ENCODE data around the gene NEK3. TPM values are rescaled to one million over a fixed set of nuclear protein-coding genes. Genes with fewer than 3 reads are reported as not detected.
A peak's percentile ranks its signal among the peaks of the same experiment; 100 is the strongest.
"Not testable (repeated sequence)": the region's sequence is repeated elsewhere in the genome, so short reads cannot be mapped to it uniquely, and the experiment has no call there.

NEK3 gene, protein sequence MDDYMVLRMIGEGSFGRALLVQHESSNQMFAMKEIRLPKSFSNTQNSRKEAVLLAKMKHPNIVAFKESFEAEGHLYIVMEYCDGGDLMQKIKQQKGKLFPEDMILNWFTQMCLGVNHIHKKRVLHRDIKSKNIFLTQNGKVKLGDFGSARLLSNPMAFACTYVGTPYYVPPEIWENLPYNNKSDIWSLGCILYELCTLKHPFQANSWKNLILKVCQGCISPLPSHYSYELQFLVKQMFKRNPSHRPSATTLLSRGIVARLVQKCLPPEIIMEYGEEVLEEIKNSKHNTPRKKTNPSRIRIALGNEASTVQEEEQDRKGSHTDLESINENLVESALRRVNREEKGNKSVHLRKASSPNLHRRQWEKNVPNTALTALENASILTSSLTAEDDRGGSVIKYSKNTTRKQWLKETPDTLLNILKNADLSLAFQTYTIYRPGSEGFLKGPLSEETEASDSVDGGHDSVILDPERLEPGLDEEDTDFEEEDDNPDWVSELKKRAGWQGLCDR
- total RNA-seq (2012; rRNA removed) = 5.3 and 5.9 TPM in 2 replicates

DNA sequence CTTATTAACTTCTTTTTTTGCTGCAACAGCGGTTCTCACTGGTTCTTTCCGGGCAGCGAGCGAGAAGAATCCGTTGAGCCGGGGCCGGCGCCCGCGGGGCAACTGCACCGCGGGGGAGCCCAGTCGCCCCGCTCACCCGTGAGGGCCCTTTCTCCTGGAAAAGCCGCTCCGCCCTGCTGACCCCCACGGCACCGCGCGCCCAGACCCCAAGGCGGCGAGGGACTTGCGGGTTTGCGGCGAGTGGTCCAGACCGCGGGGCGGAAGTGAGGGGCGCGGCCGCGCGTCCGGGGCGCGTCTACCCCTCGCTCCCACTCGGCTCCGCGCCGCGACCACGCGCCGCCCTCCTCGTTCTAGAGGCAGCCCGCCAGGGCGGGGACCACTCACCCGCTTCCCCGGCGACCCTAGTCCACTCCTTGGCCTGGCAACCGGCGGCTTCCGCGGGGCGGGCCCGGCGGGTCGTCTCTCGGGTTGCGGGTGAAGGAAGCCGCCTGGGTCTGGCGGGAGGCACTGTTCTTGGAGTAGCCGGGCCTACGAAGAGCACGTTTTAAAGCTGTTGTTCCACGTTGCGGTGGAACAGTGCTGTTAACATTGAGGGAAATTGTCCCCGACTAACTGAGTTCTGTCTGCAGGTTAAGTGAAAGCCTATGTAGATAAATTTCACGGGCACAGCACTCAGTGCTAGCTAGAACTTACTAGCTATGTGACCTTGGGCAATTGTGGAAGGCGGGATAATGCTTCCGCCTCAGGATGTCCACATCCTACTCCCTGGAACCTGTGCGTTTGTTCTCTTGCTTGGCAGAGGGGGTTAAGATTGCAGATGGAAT, at the start of gene NEK3:
NEK3 (minus strand) TSS at position 439 of the 824 bp plus-strand sequence. CDS start 3,406 bp downstream, outside the sequence.
- Histone ChIP-seq H3K36me3 (ENCODE audit: insufficient read depth, low read length) (no peaks in the 10 kb centered on the region), H3K9me3 (replicated peaks; ENCODE audit: low read length) (no peaks in the 10 kb centered on the region), H3K27me3 (ENCODE audit: control insufficient read depth, insufficient read depth, low read length) (no peaks in the 10 kb centered on the region), H3K4me1 (ENCODE audit: control insufficient read depth, insufficient read depth, low read length) (peaks cover 34% of the 10 kb centered on the region), H3K4me3 (ENCODE audit: low read length) (peak within 1 kb of the TSS; percentile 84), H3K9ac (ENCODE audit: low read depth, low read length) (peak within 1 kb of the TSS; percentile 92), H3K4me2 (ENCODE audit: low read length) (peak within 1 kb of the TSS; percentile 91)

DNA sequence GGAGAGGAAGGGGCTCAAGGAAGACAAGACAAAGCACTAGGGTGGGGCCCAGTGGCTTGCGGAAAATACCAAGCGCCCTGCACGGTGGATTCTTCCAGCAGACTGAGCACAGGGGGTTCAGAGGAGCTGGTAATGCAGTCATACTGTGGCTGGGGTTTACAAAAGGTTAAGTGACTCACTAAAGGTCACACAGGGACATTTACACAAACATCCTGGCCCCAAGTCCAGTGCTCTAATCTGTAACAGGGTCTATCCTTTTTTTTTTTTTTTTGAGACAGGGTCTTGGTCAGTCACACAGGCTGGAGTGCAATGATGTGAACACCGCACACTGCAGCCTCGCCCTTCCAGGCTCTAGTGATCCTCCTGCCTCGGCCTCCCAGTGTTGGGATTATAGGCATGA, 49.0 kb upstream of the NEK3 start:
- H3K4me3 ChIP-seq (ENCODE audit: low read length); H3K4me2 ChIP-seq (ENCODE audit: low read length); H3K36me3 ChIP-seq (ENCODE audit: insufficient read depth, low read length); H3K4me1 ChIP-seq (ENCODE audit: control insufficient read depth, insufficient read depth, low read length); H3K9ac ChIP-seq (ENCODE audit: low read depth, low read length); H3K9me3 ChIP-seq (replicated peaks; ENCODE audit: low read length); H3K27me3 ChIP-seq (ENCODE audit: control insufficient read depth, insufficient read depth, low read length): not testable (repeated sequence)

DNA sequence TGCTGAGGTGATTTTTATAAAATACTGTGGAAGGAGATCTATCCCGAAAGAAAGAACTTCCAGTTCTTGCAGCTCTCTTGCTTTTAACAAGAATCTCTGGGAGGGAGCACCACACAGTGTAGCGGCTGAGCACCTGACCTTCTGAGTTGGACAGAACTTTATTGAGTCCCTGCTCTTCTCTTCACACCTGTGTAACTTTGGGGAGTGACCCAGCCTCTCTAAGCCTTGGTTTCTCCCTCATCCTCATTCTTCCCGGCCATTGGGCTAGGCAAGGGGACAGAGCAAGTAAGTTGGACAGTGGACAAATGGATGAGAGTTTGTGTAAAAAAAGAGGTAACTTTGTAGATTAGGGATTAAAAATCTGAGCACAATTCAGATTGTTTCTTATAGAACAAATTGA, 48.5 kb upstream of the NEK3 start:
- H3K4me3 ChIP-seq (ENCODE audit: low read length); H3K27me3 ChIP-seq (ENCODE audit: control insufficient read depth, insufficient read depth, low read length); H3K36me3 ChIP-seq (ENCODE audit: insufficient read depth, low read length); H3K9ac ChIP-seq (ENCODE audit: low read depth, low read length); H3K4me1 ChIP-seq (ENCODE audit: control insufficient read depth, insufficient read depth, low read length); H3K4me2 ChIP-seq (ENCODE audit: low read length); H3K9me3 ChIP-seq (replicated peaks; ENCODE audit: low read length): not testable (repeated sequence)

DNA sequence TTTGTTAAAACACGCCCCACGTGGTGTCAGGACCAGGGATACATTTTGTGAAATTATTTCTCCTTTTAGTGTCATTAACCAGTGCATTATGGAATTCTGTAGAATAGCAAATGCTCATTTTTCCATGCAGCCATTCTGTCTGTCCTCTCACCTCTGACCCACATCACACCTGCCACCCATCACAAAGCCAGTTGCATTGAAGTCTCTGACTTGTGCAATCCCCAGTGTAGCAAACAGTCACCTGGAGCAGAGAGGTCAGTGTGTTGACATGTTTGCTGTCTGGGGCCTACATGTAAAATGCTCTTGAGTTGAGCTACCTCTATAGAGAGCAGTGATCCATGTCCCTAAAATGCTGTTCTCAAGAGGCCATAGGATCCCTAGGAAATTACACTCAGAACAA, 47.9 kb upstream of the NEK3 start:
- H3K4me2 ChIP-seq (ENCODE audit: low read length); H3K36me3 ChIP-seq (ENCODE audit: insufficient read depth, low read length): not testable (repeated sequence)

DNA sequence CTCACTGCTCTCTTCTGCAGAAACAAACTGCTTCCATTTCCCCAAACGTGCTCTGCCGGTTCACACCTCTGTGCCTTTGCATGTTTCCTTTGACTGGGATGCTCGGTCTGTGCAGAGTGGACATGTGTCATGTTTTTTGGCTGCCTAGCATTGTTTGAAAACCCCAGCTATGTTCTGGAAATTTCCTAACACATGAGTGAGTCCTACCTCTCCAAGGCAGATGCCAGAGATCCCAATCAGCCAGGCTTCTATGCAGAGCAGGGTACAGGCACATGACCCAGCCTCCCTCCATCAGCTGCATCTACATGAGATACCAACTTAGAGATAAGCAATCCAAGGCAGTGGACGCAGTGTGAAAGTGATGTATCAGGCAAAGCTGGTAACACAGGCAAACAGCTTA, 45.1 kb upstream of the NEK3 start:
- not testable (repeated sequence) for H3K4me1 ChIP-seq (ENCODE audit: control insufficient read depth, insufficient read depth, low read length); H3K9me3 ChIP-seq (replicated peaks; ENCODE audit: low read length); H3K27me3 ChIP-seq (ENCODE audit: control insufficient read depth, insufficient read depth, low read length); H3K4me3 ChIP-seq (ENCODE audit: low read length); H3K4me2 ChIP-seq (ENCODE audit: low read length); H3K36me3 ChIP-seq (ENCODE audit: insufficient read depth, low read length); H3K9ac ChIP-seq (ENCODE audit: low read depth, low read length)

More for the DNA sequence above, 47.9 kb upstream of the NEK3 start:
- H3K4me3 ChIP-seq (ENCODE audit: low read length); H3K27me3 ChIP-seq (ENCODE audit: control insufficient read depth, insufficient read depth, low read length); H3K4me1 ChIP-seq (ENCODE audit: control insufficient read depth, insufficient read depth, low read length); H3K9me3 ChIP-seq (replicated peaks; ENCODE audit: low read length); H3K9ac ChIP-seq (ENCODE audit: low read depth, low read length): not testable (repeated sequence)

DNA sequence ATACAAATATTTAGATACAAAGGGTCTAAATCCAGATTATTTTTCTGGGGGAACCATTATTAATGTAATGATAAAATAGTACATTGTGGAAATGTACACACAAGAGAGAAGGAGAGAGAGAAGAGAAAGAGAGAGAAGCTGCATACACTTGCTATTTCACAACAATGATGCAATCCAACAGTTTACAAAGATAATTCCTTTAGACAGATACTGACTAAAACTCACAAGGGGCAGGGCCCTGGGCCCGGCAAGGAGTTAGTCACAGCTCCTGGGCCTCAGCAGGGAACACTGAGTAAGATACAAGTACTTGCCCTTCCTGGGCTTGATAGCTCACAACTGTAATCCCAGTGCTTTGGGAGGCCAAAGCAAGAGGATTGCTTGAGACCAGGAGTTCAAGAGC, 44.5 kb upstream of the NEK3 start:
- not testable (repeated sequence) for H3K4me2 ChIP-seq (ENCODE audit: low read length); H3K9me3 ChIP-seq (replicated peaks; ENCODE audit: low read length); H3K9ac ChIP-seq (ENCODE audit: low read depth, low read length); H3K4me1 ChIP-seq (ENCODE audit: control insufficient read depth, insufficient read depth, low read length); H3K36me3 ChIP-seq (ENCODE audit: insufficient read depth, low read length); H3K27me3 ChIP-seq (ENCODE audit: control insufficient read depth, insufficient read depth, low read length); H3K4me3 ChIP-seq (ENCODE audit: low read length)

DNA sequence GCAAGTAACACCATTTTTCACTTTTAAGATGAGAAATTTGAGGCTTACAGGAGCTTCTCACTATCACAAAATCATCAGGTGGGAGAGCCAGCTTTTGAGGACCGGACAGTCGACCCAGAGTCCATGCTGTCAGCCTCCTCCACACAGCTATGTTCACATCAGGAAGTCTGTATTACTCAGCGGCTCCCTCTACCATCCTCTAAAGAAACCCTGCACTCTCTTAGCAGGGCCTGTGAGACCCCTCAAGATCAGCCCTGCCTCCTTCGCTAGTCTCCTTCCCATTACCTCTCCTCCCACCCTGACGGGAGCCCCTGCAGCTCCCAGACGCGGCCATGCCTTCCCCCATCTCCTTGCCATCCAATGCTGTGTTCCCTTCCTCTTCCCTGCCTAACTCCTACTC, 43.1 kb upstream of the NEK3 start:
- H3K36me3 ChIP-seq (ENCODE audit: insufficient read depth, low read length); H3K4me1 ChIP-seq (ENCODE audit: control insufficient read depth, insufficient read depth, low read length); H3K27me3 ChIP-seq (ENCODE audit: control insufficient read depth, insufficient read depth, low read length); H3K9me3 ChIP-seq (replicated peaks; ENCODE audit: low read length); H3K4me2 ChIP-seq (ENCODE audit: low read length); H3K9ac ChIP-seq (ENCODE audit: low read depth, low read length); H3K4me3 ChIP-seq (ENCODE audit: low read length): not testable (repeated sequence)

DNA sequence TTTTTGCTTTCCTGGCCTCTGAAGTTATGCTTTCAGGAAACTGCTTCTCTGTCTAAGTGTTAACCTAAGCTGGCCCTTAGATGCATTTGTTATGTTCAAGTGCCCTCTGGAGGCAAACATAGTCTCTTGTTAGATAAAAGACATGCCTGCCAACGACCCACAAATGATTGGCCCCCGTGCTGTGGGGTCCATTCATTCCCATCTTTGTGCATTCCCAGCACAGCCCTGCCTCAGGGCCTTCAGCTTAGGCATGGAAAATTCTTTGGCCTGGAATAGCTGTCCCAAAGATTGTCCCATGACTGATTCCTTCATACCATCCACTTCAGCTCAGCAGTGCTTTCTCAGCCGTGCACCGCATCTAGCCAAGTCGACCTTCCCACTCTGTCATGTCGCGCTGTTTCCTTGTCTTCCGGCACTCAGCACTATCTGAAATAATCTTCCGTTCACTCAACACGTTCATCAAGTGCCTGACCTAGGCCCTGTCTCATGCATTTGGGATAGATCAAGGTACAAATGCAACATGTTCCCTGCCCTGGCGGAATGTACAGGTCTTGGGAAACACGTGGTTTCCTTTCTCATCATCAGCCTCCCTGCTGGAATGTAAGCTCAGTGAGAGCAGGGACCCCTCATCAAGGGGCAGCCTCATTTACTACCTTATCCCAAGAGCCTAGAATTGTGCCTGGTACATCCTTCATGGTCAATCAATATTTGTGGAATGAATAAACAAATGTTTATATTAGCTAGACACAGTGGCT, 42.2 kb upstream of the NEK3 start:
- not testable (repeated sequence) for H3K4me1 ChIP-seq (ENCODE audit: control insufficient read depth, insufficient read depth, low read length); H3K9me3 ChIP-seq (replicated peaks; ENCODE audit: low read length); H3K36me3 ChIP-seq (ENCODE audit: insufficient read depth, low read length); H3K9ac ChIP-seq (ENCODE audit: low read depth, low read length); H3K4me2 ChIP-seq (ENCODE audit: low read length); H3K4me3 ChIP-seq (ENCODE audit: low read length); H3K27me3 ChIP-seq (ENCODE audit: control insufficient read depth, insufficient read depth, low read length)

DNA sequence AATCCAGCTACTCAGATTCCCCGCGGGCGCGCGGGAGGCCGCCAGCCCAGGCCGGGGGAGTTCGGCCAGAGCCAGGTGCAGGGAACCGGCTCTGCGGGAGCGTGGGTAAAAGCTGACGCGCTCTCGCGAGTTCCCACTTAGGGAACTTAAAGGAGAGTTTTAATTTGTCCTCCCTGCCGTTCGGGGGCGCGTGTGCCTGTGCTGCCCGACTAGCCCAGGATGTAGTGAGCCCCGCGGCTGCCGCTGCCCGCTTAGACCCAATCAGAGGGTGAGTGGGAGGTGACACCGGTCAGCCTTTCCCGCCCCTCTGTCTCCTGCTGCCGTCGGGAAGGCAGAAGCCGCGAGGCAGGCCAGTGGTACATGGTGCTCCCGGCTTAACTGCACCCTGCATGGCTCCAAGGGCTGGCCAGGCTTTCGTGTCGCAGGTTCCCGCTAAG, 36.0 kb upstream of the NEK3 start:
- Histone ChIP-seq H3K27me3 (ENCODE audit: control insufficient read depth, insufficient read depth, low read length) (no peaks in the 10 kb centered on the region), H3K4me1 (ENCODE audit: control insufficient read depth, insufficient read depth, low read length) (peaks cover 9% of the 10 kb centered on the region), H3K4me2 (ENCODE audit: low read length) (peak overlapping the region; percentile 70), H3K9me3 (replicated peaks; ENCODE audit: low read length) (no peaks in the 10 kb centered on the region), H3K9ac (ENCODE audit: low read depth, low read length) (peak overlapping the region; percentile 88), H3K36me3 (ENCODE audit: insufficient read depth, low read length) (no peaks in the 10 kb centered on the region), H3K4me3 (ENCODE audit: low read length) (peak overlapping the region; percentile 79)

DNA sequence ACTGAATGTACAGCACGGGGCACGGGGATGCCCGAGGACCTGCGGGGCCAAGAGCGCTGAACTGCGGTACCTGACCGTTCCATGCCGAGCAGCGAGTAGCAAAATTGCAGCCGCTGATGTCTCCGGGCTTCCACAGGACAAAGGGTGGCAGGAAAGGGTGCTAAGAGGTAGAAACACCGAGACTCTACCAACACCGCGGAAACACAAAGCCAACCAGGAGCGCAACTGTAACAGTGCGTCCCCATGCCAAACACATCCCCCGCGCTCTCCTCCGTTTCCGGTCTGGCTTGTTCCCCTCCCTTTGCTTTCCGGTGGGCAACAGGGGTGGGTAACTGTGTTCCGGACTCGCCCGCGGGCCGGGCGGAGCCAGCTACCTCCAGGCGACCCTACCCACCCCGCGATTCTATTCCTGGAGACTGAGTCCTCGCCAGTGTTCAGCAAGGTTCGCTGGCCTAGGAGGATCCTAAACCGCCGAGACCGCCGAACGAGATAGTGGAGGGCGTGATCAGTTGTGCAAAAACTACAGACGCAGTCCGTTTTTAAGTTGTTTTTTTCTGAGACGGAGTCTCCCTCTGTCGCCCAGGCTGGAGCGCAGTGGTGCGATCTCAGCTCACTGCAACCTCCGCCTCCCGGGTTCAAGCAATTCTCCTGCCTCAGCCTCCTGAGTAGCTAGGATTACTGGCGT, 34.9 kb upstream of the NEK3 start:
- Histone ChIP-seq H3K27me3 (ENCODE audit: control insufficient read depth, insufficient read depth, low read length) (no peaks in the 10 kb centered on the region), H3K9ac (ENCODE audit: low read depth, low read length) (peak overlapping the region; percentile 88), H3K4me1 (ENCODE audit: control insufficient read depth, insufficient read depth, low read length) (peaks cover 9% of the 10 kb centered on the region), H3K36me3 (ENCODE audit: insufficient read depth, low read length) (no peaks in the 10 kb centered on the region), H3K4me3 (ENCODE audit: low read length) (peak overlapping the region; percentile 79), H3K9me3 (replicated peaks; ENCODE audit: low read length) (no peaks in the 10 kb centered on the region), H3K4me2 (ENCODE audit: low read length) (peak overlapping the region; percentile 70)

Data from skeletal muscle satellite cell (primary cell).